Measurements from ENCODE around the gene LRRTM4. TPM values are rescaled to one million over a fixed set of nuclear protein-coding genes. Genes with fewer than 3 reads are reported as not detected.
"Not testable (repeated sequence)": the region's sequence is repeated elsewhere in the genome, so short reads cannot be mapped to it uniquely, and the experiment has no call there.

Gene LRRTM4
- total and polyA plus RNA-seq, 4 experiments from 2014 or later = not detected

DNA sequence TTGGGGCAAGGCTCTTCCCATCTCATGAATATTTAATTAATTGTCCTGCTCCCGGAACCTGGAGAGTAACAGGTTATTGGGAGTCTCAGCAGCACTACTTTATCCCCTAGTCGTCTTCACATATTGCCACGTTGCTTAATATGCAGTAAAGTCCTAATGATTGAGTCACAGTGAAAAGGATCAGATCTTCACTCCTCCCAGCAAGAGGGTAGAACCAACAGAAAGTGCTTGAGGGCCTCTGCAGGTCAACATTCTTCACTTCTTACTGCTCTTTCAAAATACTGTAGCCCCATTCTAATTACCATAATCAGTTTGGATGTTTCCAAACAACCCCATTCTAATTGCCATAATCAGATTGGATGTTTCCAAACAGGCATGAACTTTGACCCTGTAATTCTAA is 801.0 kb downstream of the LRRTM4 start:
- Histone ChIP-seq H3K27ac (ENCODE audit: low read depth, low read length) (no peak overlapping the region), H3K9me3 (ENCODE audit: control insufficient read depth in 1 of 2, low read length in 2 of 2) (no peaks in the 10 kb centered on the region), H3K36me3 (ENCODE audit: insufficient read depth, low read length) (no peaks in the 10 kb centered on the region), H3K4me1 (ENCODE audit: insufficient read depth, low read length) (no peaks in the 10 kb centered on the region), H3K27me3 (ENCODE audit: insufficient read depth, low read length) (no peaks in the 10 kb centered on the region), H3K4me3 (ENCODE audit: low read length in 2 of 2) (no peak overlapping the region)
- Mint-ChIP-seq H3K36me3 (no peaks in the 10 kb centered on the region), H3K27ac (no peak overlapping the region), H3K9me3 (peaks cover 0 to 11% (median 5%) of the 10 kb centered on the region in 8 donors), H3K4me1 (no peaks in the 10 kb centered on the region), H3K4me3 (no peak overlapping the region), H3K27me3 (no peaks in the 10 kb centered on the region)
- no peak for DNase-seq
- POLR2A ChIA-PET (ENCODE audit: partially characterized antibody) = no interaction called here
- intact Hi-C loops (cut with micrococcal nuclease) = no loop called here
- CTCF ChIA-PET (ENCODE audit: partially characterized antibody) = no interaction called here

DNA sequence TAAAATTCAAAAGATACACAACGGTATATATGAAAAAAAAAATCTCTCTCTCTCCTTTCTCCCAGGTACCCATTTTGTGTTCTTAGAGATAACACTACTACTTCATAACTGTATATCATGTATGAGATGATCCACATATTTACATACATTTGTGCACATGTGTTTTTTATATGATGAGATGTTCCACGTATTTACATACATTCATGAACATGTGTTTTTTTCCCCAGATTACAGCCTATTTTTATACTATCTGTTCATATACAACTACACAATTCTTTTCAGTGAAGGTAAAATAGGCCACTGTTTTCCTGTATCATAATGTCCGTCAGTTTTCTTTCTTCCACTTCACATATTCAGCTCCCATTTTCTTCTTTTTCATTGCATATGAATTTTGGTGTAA is 808.9 kb downstream of the LRRTM4 start:
- DNase-seq = no peak
- no peaks in the 10 kb centered on the region for H3K36me3 ChIP-seq (ENCODE audit: insufficient read depth, low read length)
- no peaks in the 10 kb centered on the region for H3K9me3 ChIP-seq (ENCODE audit: control insufficient read depth in 1 of 2, low read length in 2 of 2)
- H3K27me3 ChIP-seq (ENCODE audit: insufficient read depth, low read length) = no peaks in the 10 kb centered on the region
- ChIA-PET CTCF (ENCODE audit: partially characterized antibody) (no interaction called here), POLR2A (ENCODE audit: partially characterized antibody) (no interaction called here)
- no peaks in the 10 kb centered on the region for H3K4me1 Mint-ChIP-seq
- H3K27ac Mint-ChIP-seq = no peak overlapping the region
- H3K27me3 Mint-ChIP-seq = no peaks in the 10 kb centered on the region
- H3K9me3 Mint-ChIP-seq = peaks cover 3 to 27% (median 12%) of the 10 kb centered on the region in 8 donors
- H3K4me3 ChIP-seq (ENCODE audit: low read length in 2 of 2) = no peak overlapping the region
- no peaks in the 10 kb centered on the region for H3K36me3 Mint-ChIP-seq
- no peak overlapping the region for H3K27ac ChIP-seq (ENCODE audit: low read depth, low read length)
- H3K4me3 Mint-ChIP-seq = no peak overlapping the region
- H3K4me1 ChIP-seq (ENCODE audit: insufficient read depth, low read length) = no peaks in the 10 kb centered on the region
- intact Hi-C loops (cut with micrococcal nuclease) = no loop called here

GRCh38 chr2:76711490-76711889 is 810.7 kb downstream of the LRRTM4 start:
- Histone ChIP-seq H3K27me3 (ENCODE audit: insufficient read depth, low read length) (no peaks in the 10 kb centered on the region), H3K9me3 (ENCODE audit: control insufficient read depth in 1 of 2, low read length in 2 of 2) (no peaks in the 10 kb centered on the region), H3K4me3 (ENCODE audit: low read length in 2 of 2) (no peak overlapping the region), H3K36me3 (ENCODE audit: insufficient read depth, low read length) (no peaks in the 10 kb centered on the region), H3K27ac (ENCODE audit: low read depth, low read length) (no peak overlapping the region), H3K4me1 (ENCODE audit: insufficient read depth, low read length) (no peaks in the 10 kb centered on the region)
- no peaks in the 10 kb centered on the region for H3K4me1 Mint-ChIP-seq
- H3K27me3 Mint-ChIP-seq = no peaks in the 10 kb centered on the region
- no peak overlapping the region for H3K27ac Mint-ChIP-seq
- intact Hi-C loops (cut with micrococcal nuclease) = no loop called here
- H3K4me3 Mint-ChIP-seq = no peak overlapping the region
- POLR2A ChIA-PET (ENCODE audit: partially characterized antibody) = no interaction called here
- H3K9me3 Mint-ChIP-seq = peaks cover 0 to 25% (median 12%) of the 10 kb centered on the region in 8 donors
- DNase-seq = no peak
- CTCF ChIA-PET (ENCODE audit: partially characterized antibody) = no interaction called here
- no peaks in the 10 kb centered on the region for H3K36me3 Mint-ChIP-seq

GRCh38 chr2:76700894-76701293 is 821.3 kb downstream of the LRRTM4 start:
- Histone ChIP-seq H3K4me1 (ENCODE audit: insufficient read depth, low read length) (no peaks in the 10 kb centered on the region), H3K27me3 (ENCODE audit: insufficient read depth, low read length) (no peaks in the 10 kb centered on the region), H3K27ac (ENCODE audit: low read depth, low read length) (no peak overlapping the region), H3K9me3 (ENCODE audit: control insufficient read depth in 1 of 2, low read length in 2 of 2) (peaks cover 0 to 3% of the 10 kb centered on the region in 2 donors), H3K36me3 (ENCODE audit: insufficient read depth, low read length) (no peaks in the 10 kb centered on the region), H3K4me3 (ENCODE audit: low read length in 2 of 2) (no peak overlapping the region)
- H3K27me3 Mint-ChIP-seq = no peaks in the 10 kb centered on the region
- CTCF ChIA-PET (ENCODE audit: partially characterized antibody) = no interaction called here
- H3K36me3 Mint-ChIP-seq = no peaks in the 10 kb centered on the region
- no peak overlapping the region for H3K27ac Mint-ChIP-seq
- intact Hi-C loops (cut with micrococcal nuclease) = no loop called here
- peaks cover 0 to 18% (median 10%) of the 10 kb centered on the region in 8 donors for H3K9me3 Mint-ChIP-seq
- H3K4me1 Mint-ChIP-seq = no peaks in the 10 kb centered on the region
- no peak for DNase-seq
- no peak overlapping the region for H3K4me3 Mint-ChIP-seq
- POLR2A ChIA-PET (ENCODE audit: partially characterized antibody) = no interaction called here

DNA sequence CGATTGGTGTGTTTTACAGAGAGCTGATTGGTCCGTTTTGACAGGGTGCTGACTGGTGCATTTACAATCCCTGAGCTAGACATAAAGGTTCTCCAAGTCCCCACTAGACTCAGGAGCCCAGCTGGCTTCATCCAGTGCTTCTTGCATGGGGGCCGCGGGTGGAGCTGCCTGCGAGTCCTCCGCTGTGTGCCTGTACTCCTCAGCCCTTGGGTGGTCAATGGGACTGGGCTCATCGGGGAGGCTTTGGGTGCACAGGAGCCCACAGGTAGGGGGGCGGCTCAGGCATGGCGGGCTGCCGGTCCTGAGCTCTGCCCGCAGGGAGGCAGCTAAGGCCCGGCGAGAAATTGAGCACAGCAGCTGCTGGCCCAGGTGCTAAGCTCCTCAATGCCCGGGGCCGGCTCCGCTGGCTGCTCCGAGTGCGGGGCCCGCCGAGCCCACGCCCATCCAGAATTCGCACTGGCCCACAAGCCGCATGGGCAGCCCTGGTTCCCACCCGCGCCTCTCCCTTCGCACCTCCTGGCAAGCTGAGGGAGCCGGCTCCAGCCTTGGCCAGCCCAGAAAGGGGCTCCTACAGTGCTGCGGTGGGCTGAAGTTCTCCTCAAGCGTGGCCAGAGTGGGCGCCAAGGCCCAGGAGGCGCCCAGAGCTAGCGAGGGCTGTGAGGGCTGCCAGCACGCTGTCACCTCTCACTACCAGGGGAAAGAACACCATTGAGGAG is 824.0 kb downstream of the LRRTM4 start:
- H3K4me1 Mint-ChIP-seq; H3K9me3 ChIP-seq (ENCODE audit: control insufficient read depth in 1 of 2, low read length in 2 of 2); H3K27me3 ChIP-seq (ENCODE audit: insufficient read depth, low read length); H3K36me3 ChIP-seq (ENCODE audit: insufficient read depth, low read length); POLR2A ChIA-PET (ENCODE audit: partially characterized antibody); H3K4me3 Mint-ChIP-seq; H3K4me1 ChIP-seq (ENCODE audit: insufficient read depth, low read length); H3K27ac Mint-ChIP-seq; intact Hi-C loops (cut with micrococcal nuclease); DNase-seq; H3K4me3 ChIP-seq (ENCODE audit: low read length in 2 of 2); CTCF ChIA-PET (ENCODE audit: partially characterized antibody); H3K27ac ChIP-seq (ENCODE audit: low read depth, low read length); H3K36me3 Mint-ChIP-seq; H3K27me3 Mint-ChIP-seq: not testable (repeated sequence)
- peaks cover 0 to 24% (median 13%) of the 10 kb centered on the region in 8 donors for H3K9me3 Mint-ChIP-seq

All from CD4-positive, alpha-beta memory T cell (primary cell).